Neutrophil (primary cell): ENCODE results near the gene ARL4D.

Source experiments
- H3K27ac ChIP-seq: fragments of 200-600 bp; sonication (generic); 2 replicates; pipeline ENCODE4 v1.5.1; 2016; ENCODE audit warnings: mild to moderate bottlenecking, moderate library complexity
- H3K27me3 ChIP-seq: fragments of 200-600 bp; sonication (generic); 2 replicates; pipeline ENCODE4 v1.6.0; 2016; ENCODE audit warnings: mild to moderate bottlenecking
- H3K36me3 ChIP-seq: fragments of 200-600 bp; sonication (generic); 2 replicates; pipeline ENCODE4 v1.5.1; 2017
- H3K4me1 ChIP-seq, 2 experiments: fragments of 200-600 bp in 1 of 2; sonication (generic) in 1 of 2; 1 replicate in 1 of 2; 2 replicates in 1 of 2; pipeline versions ENCODE4 v1.5.1 to v1.6.1; 2013 to 2016; ENCODE audit warnings: low read depth in 1 of 2, low read length in 1 of 2, mild to moderate bottlenecking in 1 of 2, moderate library complexity in 1 of 2; ENCODE audit not compliant: control insufficient read depth in 1 of 2, insufficient read depth in 1 of 2
- H3K4me3 ChIP-seq, 2 experiments: fragments of 200-600 bp in 1 of 2; sonication (generic) in 1 of 2; 1 replicate in 1 of 2; 2 replicates in 1 of 2; pipeline ENCODE4 v1.5.1; 2013 to 2016; ENCODE audit warnings: low read depth in 1 of 2, low read length in 1 of 2, mild to moderate bottlenecking in 1 of 2, moderate library complexity in 1 of 2
- H3K9me3 ChIP-seq: fragments of 200-600 bp; sonication (generic); 2 replicates; pipeline ENCODE4 v1.5.1; 2016
- CTCF ChIP-seq: fragments of 200-600 bp; sonication (generic); IDR thresholded peaks from 2 replicates; pipeline ENCODE4 v1.5.1; 2016; ENCODE audit warnings: antibody characterized with exemption

ARL4D gene

GRCh38 chr17:43381204-43381603 is 17.6 kb upstream of the ARL4D start:
- Histone ChIP-seq H3K4me1 (peaks cover 7 to 12% of the 10 kb centered on the region in 2 experiments), H3K27ac (no peak overlapping the region), H3K36me3 (no peaks in the 10 kb centered on the region), H3K27me3 (no peaks in the 10 kb centered on the region), H3K9me3 (no peaks in the 10 kb centered on the region), H3K4me3 (no peak overlapping the region)
- TF ChIP-seq CTCF, result no peak

GRCh38 chr17:43381621-43382020 is 17.2 kb upstream of the ARL4D start:
- H3K4me1 ChIP-seq, result peaks cover 11 to 12% of the 10 kb centered on the region in 2 experiments
- no peaks in the 10 kb centered on the region for H3K27me3 ChIP-seq
- no peak overlapping the region for H3K27ac ChIP-seq
- H3K4me3 ChIP-seq, result no peak overlapping the region
- TF ChIP-seq CTCF, result no peak
- no peaks in the 10 kb centered on the region for H3K9me3 ChIP-seq
- no peaks in the 10 kb centered on the region for H3K36me3 ChIP-seq

GRCh38 chr17:43382776-43383175 is 16.0 kb upstream of the ARL4D start:
- no peaks in the 10 kb centered on the region for H3K36me3 ChIP-seq
- H3K4me1 ChIP-seq, result peaks cover 22 to 23% of the 10 kb centered on the region in 2 experiments
- no peak for TF ChIP-seq CTCF
- no peak overlapping the region for H3K27ac ChIP-seq
- no peak overlapping the region for H3K4me3 ChIP-seq
- no peaks in the 10 kb centered on the region for H3K9me3 ChIP-seq
- no peaks in the 10 kb centered on the region for H3K27me3 ChIP-seq

GRCh38 chr17:43383372-43383771 is 15.4 kb upstream of the ARL4D start:
- TF ChIP-seq CTCF, result no peak
- Histone ChIP-seq H3K9me3 (no peaks in the 10 kb centered on the region), H3K4me3 (no peak overlapping the region), H3K36me3 (no peaks in the 10 kb centered on the region), H3K4me1 (peaks cover 23% of the 10 kb centered on the region in 2 experiments), H3K27me3 (no peaks in the 10 kb centered on the region), H3K27ac (no peak overlapping the region)

DNA sequence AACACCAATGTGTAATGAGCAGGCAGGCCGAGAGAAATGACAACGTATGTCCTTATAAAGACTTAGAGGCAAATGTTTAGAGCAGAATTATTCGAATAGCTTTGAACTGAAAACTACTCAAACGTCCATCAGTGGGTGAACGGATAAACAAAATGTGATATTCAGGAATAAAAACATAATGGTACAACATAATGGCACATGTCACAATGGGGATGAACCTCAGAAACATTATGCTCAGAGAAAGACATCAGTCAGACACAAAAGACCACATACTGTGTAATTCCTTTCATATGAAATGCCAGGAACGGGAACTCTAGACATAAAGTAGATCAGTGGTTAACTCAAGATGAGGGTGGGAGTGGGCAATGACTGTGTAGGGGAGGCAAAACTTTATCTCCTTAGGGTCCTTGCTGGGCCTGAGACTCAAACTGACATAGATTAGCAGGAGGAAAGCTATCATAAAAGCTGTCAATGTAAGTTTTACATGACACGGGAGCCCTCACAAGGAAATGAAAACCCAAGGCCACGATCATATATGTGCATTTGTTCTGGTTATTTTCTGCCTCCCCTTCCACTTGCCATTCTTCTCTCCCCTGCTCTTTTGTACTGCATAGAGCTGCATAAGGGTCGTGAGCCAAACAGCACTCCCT is 14.8 kb upstream of the ARL4D start:
- TF ChIP-seq CTCF, result no peak
- no peaks in the 10 kb centered on the region for H3K9me3 ChIP-seq
- H3K4me1 ChIP-seq, result peaks cover 24 to 28% of the 10 kb centered on the region in 2 experiments
- no peaks in the 10 kb centered on the region for H3K27me3 ChIP-seq
- no peak overlapping the region for H3K4me3 ChIP-seq
- H3K36me3 ChIP-seq, result no peaks in the 10 kb centered on the region
- no peak overlapping the region for H3K27ac ChIP-seq
